HK-2 (cell line): Measurements from ENCODE around the gene NDUFAF8.
A peak's percentile ranks its signal among the peaks of the same experiment; 100 is the strongest.

Source experiments
- DNase-seq: peaks from one replicate; pipeline ENCODE4 v3.0.0-alpha.2; 2018; ENCODE audit not compliant: unreplicated experiment

The NDUFAF8 gene

GRCh38 chr17:81238815-81239713, at the start of gene NDUFAF8, which contains the start of gene TEPSIN:
Gene NDUFAF8, plus strand, starts transcription at chr17:81239318. Its CDS starts 46 bp downstream, at chr17:81239364.
Gene TEPSIN, minus strand, starts transcription at chr17:81239055. Its CDS starts 22 bp downstream, at chr17:81239033.
- peak; percentile 97 for DNase-seq

GRCh38 chr17:81189670-81190530, 49.2 kb upstream of the NDUFAF8 start:
- peak; percentile 30 for DNase-seq

- DNase-seq: no peak
Observed at GRCh38 chr17:81190591-81190990, 48.5 kb upstream of the NDUFAF8 start.

- DNase-seq: no peak
Observed at GRCh38 chr17:81191116-81191515, 48.0 kb upstream of the NDUFAF8 start.

GRCh38 chr17:81191646-81192045, 47.5 kb upstream of the NDUFAF8 start:
- DNase-seq: no peak

GRCh38 chr17:81192386-81193050, 46.6 kb upstream of the NDUFAF8 start:
- DNase-seq: no peak

- no peak for DNase-seq
Observed at GRCh38 chr17:81193051-81193410, 46.1 kb upstream of the NDUFAF8 start.

GRCh38 chr17:81193470-81194224, 45.5 kb upstream of the NDUFAF8 start:
- DNase-seq: no peak

GRCh38 chr17:81194225-81194760, 44.8 kb upstream of the NDUFAF8 start:
- no peak for DNase-seq

- no peak for DNase-seq
Observed at GRCh38 chr17:81194941-81195901, 43.9 kb upstream of the NDUFAF8 start.

- no peak for DNase-seq
Observed at GRCh38 chr17:81195941-81196495, 43.1 kb upstream of the NDUFAF8 start.

GRCh38 chr17:81196505-81197408, 42.4 kb upstream of the NDUFAF8 start:
- no peak for DNase-seq

- DNase-seq: no peak
Observed at GRCh38 chr17:81197409-81197795, 41.7 kb upstream of the NDUFAF8 start.

GRCh38 chr17:81197831-81198490, 41.2 kb upstream of the NDUFAF8 start:
- no peak for DNase-seq

- DNase-seq: no peak
Observed at GRCh38 chr17:81198826-81199481, 40.2 kb upstream of the NDUFAF8 start.

GRCh38 chr17:81199482-81199830, 39.7 kb upstream of the NDUFAF8 start:
- no peak for DNase-seq

GRCh38 chr17:81200201-81200600, 38.9 kb upstream of the NDUFAF8 start:
- DNase-seq: no peak
